ENCODE measurements around the gene LENG8.

LENG8 gene

DNA sequence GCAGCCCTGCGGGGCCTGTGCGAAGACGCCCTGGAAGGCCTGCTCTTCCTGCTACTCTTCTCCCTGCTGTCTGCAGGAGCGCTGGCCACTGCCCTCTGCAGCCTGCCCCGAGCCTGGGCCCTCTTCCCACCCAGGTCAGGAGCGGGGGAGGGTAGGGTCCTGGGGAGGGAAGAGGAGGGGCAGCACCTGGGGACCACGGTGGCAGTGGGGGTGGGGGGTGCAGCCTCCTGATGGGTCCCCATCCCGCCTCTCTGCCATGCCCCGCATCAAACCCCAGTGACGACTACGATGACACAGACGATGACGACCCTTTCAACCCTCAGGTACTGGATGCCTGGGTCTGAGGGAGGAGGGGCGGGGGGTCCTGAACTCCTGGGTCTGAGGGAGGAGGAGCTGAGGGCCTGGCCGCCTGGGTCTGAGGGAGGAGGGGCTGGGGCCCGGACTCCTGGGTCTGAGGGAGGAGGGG lies 13.4 kb upstream of the LENG8 start:
- CTCF ChIA-PET: interaction anchor here (0.6 to 1.2 kb wide), 2 partner anchors 12 to 71 kb away, joined by 3 to 5 read pairs; partner anchors contain the start of gene LAIR1
- peaks cover 0 to 10% of the 10 kb centered on the region in 2 experiments; a peak in 2 of 3 replicates for H3K36me3 ChIP-seq (ENCODE audit: control insufficient read depth in 2 of 2, insufficient read depth in 1 of 2, low read length in 2 of 2)
- POLR2A ChIA-PET: no interaction called here
- H3K9me3 ChIP-seq (ENCODE audit: control insufficient read depth, insufficient read depth, low read depth, low read length): no peaks in the 10 kb centered on the region
- H3K4me1 ChIP-seq (ENCODE audit: control insufficient read depth, insufficient read depth, low read length): peaks cover 9% of the 10 kb centered on the region
- no peak for TF ChIP-seq ZNF138 (tag by site-specific recombination; IDR thresholded peaks at IDR 0.05; ENCODE audit: borderline replicate concordance)
- no peak for TF ChIP-seq ZNF169 (tag by site-specific recombination; IDR thresholded peaks at IDR 0.05)
- TF ChIP-seq ZNF223 (tag by site-specific recombination; IDR thresholded peaks at IDR 0.05): no peak
- no peak for TF ChIP-seq ZNF394 (tag by site-specific recombination; IDR thresholded peaks at IDR 0.05; ENCODE audit: borderline replicate concordance)
- H3K4me3 ChIP-seq (ENCODE audit: low read depth, low read length): no peak overlapping the region
- no peak overlapping the region for H3K27ac ChIP-seq (ENCODE audit: extremely low read depth, low read depth, low read length)

DNA sequence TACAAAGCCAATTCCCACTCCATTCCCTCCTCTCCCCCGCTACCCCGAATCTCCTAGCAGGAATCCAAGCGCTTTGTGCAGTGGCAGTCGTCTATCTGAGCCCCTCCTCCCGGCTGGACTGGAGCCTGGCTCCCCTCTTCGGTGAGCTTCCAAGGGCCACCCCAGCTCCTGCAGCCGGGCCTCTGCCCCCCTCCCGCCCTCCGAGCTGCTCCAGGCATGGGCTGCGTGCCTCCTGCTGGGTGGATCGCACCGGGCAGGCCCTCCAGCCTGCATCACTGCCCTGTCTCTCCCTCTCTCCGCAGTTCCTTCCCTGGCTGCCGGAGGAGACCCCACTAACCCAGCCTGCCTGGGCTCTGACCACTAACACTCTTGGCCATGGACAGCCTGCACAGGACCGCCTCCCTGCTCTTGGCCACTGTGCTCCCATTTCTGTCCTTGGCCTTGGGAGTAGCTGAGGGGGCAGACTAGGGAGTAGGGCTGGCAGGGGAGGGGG lies 12.9 kb upstream of the LENG8 start:
- TF ChIP-seq ZNF571 (tag by site-specific recombination; IDR thresholded peaks at IDR 0.05): no peak
- TF ChIP-seq ZNF155 (tag by site-specific recombination; IDR thresholded peaks at IDR 0.05): no peak
- TF ChIP-seq, protein P1, sequence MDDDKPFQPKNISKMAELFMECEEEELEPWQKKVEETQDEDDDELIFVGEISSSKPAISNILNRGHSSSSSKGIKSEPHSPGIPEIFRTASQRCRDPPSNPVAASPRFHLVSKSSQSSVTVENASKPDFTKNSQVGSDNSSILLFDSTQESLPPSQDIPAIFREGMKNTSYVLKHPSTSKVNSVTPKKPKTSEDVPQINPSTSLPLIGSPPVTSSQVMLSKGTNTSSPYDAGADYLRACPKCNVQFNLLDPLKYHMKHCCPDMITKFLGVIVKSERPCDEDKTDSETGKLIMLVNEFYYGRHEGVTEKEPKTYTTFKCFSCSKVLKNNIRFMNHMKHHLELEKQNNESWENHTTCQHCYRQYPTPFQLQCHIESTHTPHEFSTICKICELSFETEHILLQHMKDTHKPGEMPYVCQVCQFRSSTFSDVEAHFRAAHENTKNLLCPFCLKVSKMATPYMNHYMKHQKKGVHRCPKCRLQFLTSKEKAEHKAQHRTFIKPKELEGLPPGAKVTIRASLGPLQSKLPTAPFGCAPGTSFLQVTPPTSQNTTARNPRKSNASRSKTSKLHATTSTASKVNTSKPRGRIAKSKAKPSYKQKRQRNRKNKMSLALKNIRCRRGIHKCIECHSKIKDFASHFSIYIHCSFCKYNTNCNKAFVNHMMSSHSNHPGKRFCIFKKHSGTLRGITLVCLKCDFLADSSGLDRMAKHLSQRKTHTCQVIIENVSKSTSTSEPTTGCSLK (tag by site-specific recombination; IDR thresholded peaks at IDR 0.05): no peak
- TF ChIP-seq ZNF660 (tag by site-specific recombination; IDR thresholded peaks at IDR 0.05): no peak
- TF ChIP-seq SALL2 (tag by site-specific recombination; IDR thresholded peaks at IDR 0.05; ENCODE audit: borderline replicate concordance): no peak
- TF ChIP-seq ZBTB26 (tag by site-specific recombination; optimal IDR thresholded peaks at IDR 0.05): no peak
- TF ChIP-seq, protein P2, sequence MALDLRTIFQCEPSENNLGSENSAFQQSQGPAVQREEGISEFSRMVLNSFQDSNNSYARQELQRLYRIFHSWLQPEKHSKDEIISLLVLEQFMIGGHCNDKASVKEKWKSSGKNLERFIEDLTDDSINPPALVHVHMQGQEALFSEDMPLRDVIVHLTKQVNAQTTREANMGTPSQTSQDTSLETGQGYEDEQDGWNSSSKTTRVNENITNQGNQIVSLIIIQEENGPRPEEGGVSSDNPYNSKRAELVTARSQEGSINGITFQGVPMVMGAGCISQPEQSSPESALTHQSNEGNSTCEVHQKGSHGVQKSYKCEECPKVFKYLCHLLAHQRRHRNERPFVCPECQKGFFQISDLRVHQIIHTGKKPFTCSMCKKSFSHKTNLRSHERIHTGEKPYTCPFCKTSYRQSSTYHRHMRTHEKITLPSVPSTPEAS (tag by site-specific recombination; IDR thresholded peaks at IDR 0.05): no peak
- no peak for TF ChIP-seq BCL6B (tag by site-specific recombination; IDR thresholded peaks at IDR 0.05)
- Histone ChIP-seq H3K4me1 (ENCODE audit: control insufficient read depth, insufficient read depth, low read length) (peaks cover 7% of the 10 kb centered on the region), H3K4me3 (ENCODE audit: low read depth, low read length) (no peak overlapping the region), H3K9me3 (ENCODE audit: control insufficient read depth, insufficient read depth, low read depth, low read length) (no peaks in the 10 kb centered on the region), H3K27ac (ENCODE audit: extremely low read depth, low read depth, low read length) (no peak overlapping the region), H3K36me3 (ENCODE audit: control insufficient read depth in 2 of 2, insufficient read depth in 1 of 2, low read length in 2 of 2) (peaks cover 0 to 10% of the 10 kb centered on the region in 2 experiments; a peak in 2 of 3 replicates)
- ChIA-PET POLR2A (interaction anchor here (0.7 kb wide), 1 partner anchor 12 kb away, joined by 3 read pairs; the partner anchor contains the start of gene LENG8), CTCF (interaction anchor here (0.6 kb wide), 1 partner anchor 71 kb away, joined by 3 read pairs; the partner anchor contains the start of gene LAIR1)

GRCh38 chr19:54436628-54437252 lies 12.3 kb upstream of the LENG8 start:
- Histone ChIP-seq H3K4me1 (ENCODE audit: control insufficient read depth, insufficient read depth, low read length) (0 out of 2 replicates have a peak, but pooled peaks cover under 1% of the 10 kb centered on the region), H3K27ac (ENCODE audit: extremely low read depth, low read depth, low read length) (no peak overlapping the region), H3K9me3 (ENCODE audit: control insufficient read depth, insufficient read depth, low read depth, low read length) (no peaks in the 10 kb centered on the region), H3K4me3 (ENCODE audit: low read depth, low read length) (no peak overlapping the region), H3K36me3 (ENCODE audit: control insufficient read depth in 2 of 2, insufficient read depth in 1 of 2, low read length in 2 of 2) (peaks cover 0 to 10% of the 10 kb centered on the region in 2 experiments; a peak in 2 of 3 replicates)
- ChIA-PET POLR2A (interaction anchor here (0.7 to 4.0 kb wide), 2 partner anchors 12 kb away, joined by 3 to 38 read pairs; partner anchors contain the start of gene LENG8), CTCF (interaction anchor here (4.2 to 4.8 kb wide), 2 partner anchors 13 to 46 kb away, joined by 29 to 43 read pairs; partner anchors contain the start of gene LENG8)
- TF ChIP-seq, protein P3, sequence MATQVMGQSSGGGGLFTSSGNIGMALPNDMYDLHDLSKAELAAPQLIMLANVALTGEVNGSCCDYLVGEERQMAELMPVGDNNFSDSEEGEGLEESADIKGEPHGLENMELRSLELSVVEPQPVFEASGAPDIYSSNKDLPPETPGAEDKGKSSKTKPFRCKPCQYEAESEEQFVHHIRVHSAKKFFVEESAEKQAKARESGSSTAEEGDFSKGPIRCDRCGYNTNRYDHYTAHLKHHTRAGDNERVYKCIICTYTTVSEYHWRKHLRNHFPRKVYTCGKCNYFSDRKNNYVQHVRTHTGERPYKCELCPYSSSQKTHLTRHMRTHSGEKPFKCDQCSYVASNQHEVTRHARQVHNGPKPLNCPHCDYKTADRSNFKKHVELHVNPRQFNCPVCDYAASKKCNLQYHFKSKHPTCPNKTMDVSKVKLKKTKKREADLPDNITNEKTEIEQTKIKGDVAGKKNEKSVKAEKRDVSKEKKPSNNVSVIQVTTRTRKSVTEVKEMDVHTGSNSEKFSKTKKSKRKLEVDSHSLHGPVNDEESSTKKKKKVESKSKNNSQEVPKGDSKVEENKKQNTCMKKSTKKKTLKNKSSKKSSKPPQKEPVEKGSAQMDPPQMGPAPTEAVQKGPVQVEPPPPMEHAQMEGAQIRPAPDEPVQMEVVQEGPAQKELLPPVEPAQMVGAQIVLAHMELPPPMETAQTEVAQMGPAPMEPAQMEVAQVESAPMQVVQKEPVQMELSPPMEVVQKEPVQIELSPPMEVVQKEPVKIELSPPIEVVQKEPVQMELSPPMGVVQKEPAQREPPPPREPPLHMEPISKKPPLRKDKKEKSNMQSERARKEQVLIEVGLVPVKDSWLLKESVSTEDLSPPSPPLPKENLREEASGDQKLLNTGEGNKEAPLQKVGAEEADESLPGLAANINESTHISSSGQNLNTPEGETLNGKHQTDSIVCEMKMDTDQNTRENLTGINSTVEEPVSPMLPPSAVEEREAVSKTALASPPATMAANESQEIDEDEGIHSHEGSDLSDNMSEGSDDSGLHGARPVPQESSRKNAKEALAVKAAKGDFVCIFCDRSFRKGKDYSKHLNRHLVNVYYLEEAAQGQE (tag by site-specific recombination; IDR thresholded peaks at IDR 0.05): no peak
- TF ChIP-seq ZBTB17 (tag by site-specific recombination; IDR thresholded peaks at IDR 0.05) (no peak), ZNF157 (tag by site-specific recombination; IDR thresholded peaks at IDR 0.05) (no peak), ZNF366 (tag by site-specific recombination; conservative IDR thresholded peaks at IDR 0.05) (no peak), ZNF394 (tag by site-specific recombination; IDR thresholded peaks at IDR 0.05; ENCODE audit: borderline replicate concordance) (no peak), ZNF433 (tag by site-specific recombination; IDR thresholded peaks at IDR 0.05; ENCODE audit: low read depth) (no peak)
- TF ChIP-seq, protein P4, sequence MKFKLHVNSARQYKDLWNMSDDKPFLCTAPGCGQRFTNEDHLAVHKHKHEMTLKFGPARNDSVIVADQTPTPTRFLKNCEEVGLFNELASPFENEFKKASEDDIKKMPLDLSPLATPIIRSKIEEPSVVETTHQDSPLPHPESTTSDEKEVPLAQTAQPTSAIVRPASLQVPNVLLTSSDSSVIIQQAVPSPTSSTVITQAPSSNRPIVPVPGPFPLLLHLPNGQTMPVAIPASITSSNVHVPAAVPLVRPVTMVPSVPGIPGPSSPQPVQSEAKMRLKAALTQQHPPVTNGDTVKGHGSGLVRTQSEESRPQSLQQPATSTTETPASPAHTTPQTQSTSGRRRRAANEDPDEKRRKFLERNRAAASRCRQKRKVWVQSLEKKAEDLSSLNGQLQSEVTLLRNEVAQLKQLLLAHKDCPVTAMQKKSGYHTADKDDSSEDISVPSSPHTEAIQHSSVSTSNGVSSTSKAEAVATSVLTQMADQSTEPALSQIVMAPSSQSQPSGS (tag by site-specific recombination; IDR thresholded peaks at IDR 0.05; ENCODE audit: low read depth): no peak

All from HEK293 (cell line).